ENCODE results near the gene FNBP1. TPM values are rescaled to one million over a fixed set of nuclear protein-coding genes. Genes with fewer than 3 reads are reported as not detected.

Gene FNBP1
- total RNA-seq, 4 donors from 2014 or later, result 29.7 to 62.3 (median 40.0) TPM

DNA sequence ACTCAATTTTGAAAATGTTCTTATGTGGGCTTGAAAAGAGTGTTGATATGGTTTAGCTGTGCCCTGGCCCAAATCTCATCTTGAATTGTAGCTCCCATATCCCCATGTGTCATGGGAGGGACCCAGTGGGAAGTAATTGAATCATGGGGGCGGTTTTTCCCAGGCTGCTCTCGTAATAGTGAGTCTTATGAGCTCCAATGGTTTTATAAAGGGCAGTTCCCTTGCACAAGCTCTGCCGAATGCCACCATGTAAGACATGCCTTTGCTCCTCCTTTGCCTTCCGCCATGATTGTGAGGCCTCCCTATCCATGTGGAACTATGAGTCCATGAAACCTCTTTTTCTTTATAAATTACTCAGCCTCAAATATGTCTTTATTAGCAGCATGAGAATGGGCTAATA lies 136.7 kb downstream of the FNBP1 start:
- 95 to 96% methylated on average over 4 of the region's 4 CpGs for WGBS, 2 donors
- TF ChIP-seq, protein P1, sequence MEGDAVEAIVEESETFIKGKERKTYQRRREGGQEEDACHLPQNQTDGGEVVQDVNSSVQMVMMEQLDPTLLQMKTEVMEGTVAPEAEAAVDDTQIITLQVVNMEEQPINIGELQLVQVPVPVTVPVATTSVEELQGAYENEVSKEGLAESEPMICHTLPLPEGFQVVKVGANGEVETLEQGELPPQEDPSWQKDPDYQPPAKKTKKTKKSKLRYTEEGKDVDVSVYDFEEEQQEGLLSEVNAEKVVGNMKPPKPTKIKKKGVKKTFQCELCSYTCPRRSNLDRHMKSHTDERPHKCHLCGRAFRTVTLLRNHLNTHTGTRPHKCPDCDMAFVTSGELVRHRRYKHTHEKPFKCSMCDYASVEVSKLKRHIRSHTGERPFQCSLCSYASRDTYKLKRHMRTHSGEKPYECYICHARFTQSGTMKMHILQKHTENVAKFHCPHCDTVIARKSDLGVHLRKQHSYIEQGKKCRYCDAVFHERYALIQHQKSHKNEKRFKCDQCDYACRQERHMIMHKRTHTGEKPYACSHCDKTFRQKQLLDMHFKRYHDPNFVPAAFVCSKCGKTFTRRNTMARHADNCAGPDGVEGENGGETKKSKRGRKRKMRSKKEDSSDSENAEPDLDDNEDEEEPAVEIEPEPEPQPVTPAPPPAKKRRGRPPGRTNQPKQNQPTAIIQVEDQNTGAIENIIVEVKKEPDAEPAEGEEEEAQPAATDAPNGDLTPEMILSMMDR (IDR thresholded peaks at IDR 0.05), result no peak
- TF ChIP-seq POLR2A (IDR thresholded peaks at IDR 0.05), result no peak
- intact Hi-C loops (cut with DNase I; ENCODE audit: low total_unique reads), result no loop called here
- H3K4me3 ChIP-seq (ENCODE audit: low read depth, poor library complexity, severe bottlenecking), result no peak overlapping the region
- DNase-seq (ENCODE audit: low spot score in 2 of 2), result no peak

- intact Hi-C loops (cut with DNase I; ENCODE audit: low total_unique reads), result no loop called here
- no peak overlapping the region for H3K4me3 ChIP-seq (ENCODE audit: low read depth, poor library complexity, severe bottlenecking)
- no peak for DNase-seq (ENCODE audit: low spot score in 2 of 2)
- TF ChIP-seq POLR2A (IDR thresholded peaks at IDR 0.05), result no peak
- 98 to 99% methylated on average over 4 of the region's 4 CpGs for WGBS, 2 donors
These were observed 138.3 kb downstream of the FNBP1 start for GRCh38 chr9:129904734-129905133.

DNA sequence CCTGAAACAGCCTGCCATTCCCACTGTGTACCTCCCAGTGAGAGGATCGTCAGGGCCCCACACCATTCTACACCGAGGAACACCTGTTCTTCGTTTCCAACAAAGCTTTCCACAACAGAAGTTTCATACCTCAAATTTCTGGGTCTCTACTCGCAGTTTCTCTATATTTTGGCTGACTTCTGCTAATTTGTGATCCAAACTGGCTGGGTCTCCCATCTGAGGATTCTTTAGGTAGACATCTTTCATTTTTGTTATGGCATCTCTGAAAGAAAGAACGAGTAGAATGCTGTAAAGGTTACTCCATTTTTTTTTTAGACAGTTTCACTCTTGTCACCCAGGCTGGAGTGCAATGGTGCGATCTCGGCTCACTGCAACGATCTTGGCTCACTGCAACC lies 140.3 kb downstream of the FNBP1 start:
- DNase-seq (ENCODE audit: low spot score in 2 of 2), result no peak
- intact Hi-C loops (cut with DNase I; ENCODE audit: low total_unique reads), result no loop called here
- no peak for TF ChIP-seq POLR2A (IDR thresholded peaks at IDR 0.05)
- TF ChIP-seq, protein P1 (IDR thresholded peaks at IDR 0.05), result no peak
- 91% methylated on average over 8 of the region's 8 CpGs for WGBS, 2 donors
- no peak overlapping the region for H3K4me3 ChIP-seq (ENCODE audit: low read depth, poor library complexity, severe bottlenecking)

DNA sequence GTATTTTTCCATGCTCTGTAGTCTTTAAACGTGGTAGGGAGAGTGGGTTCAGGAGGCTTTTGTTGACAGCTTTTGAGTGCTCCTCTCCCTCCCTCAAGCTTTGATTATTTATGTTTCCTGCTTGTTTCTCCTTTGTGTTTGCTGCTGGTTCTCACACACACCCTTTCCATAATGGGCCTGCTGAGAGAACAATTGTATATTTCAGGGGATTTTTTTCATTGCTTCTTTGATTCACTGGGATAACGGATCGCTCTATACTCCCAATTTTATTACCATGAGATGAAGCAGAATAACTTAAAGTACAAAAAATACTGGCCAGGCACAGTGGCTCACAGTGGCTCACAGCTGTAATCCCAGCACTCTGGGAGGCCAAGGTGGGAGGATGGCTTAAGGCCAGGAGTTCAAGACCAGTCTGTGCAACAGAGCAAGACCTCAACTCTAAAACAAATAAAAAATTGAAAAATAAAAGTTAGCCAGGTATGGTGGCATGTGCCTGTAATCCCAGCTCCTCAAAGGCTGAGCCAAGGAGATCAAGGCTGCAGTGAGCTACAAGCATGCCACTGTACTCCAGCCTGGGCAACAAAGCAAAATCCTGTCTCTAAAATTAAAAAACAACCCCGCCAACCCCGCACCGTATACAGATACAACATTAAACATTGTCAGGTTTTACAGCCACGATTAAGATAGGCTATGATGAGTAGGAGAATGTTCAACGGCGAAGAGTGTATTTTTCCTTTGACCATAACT lies 140.8 kb downstream of the FNBP1 start:
- no peak overlapping the region for H3K4me3 ChIP-seq (ENCODE audit: low read depth, poor library complexity, severe bottlenecking)
- intact Hi-C loops (cut with DNase I; ENCODE audit: low total_unique reads), result no loop called here
- DNase-seq (ENCODE audit: low spot score in 2 of 2), result no peak
- TF ChIP-seq POLR2A (IDR thresholded peaks at IDR 0.05), result no peak
- TF ChIP-seq, protein P1 (IDR thresholded peaks at IDR 0.05), result no peak
- 86 to 89% methylated on average over 9 of the region's 9 CpGs for WGBS, 2 donors

- 92 to 93% methylated on average over 18 to 20 of the region's 20 CpGs for WGBS, 2 donors
- TF ChIP-seq, protein P1 (IDR thresholded peaks at IDR 0.05), result no peak
- no peak for TF ChIP-seq POLR2A (IDR thresholded peaks at IDR 0.05)
- no peak overlapping the region for H3K4me3 ChIP-seq (ENCODE audit: low read depth, poor library complexity, severe bottlenecking)
- intact Hi-C loops (cut with DNase I; ENCODE audit: low total_unique reads), result no loop called here
- no peak for DNase-seq (ENCODE audit: low spot score in 2 of 2)
These were observed 142.5 kb downstream of the FNBP1 start for GRCh38 chr9:129900263-129901027.

GRCh38 chr9:129899620-129900019 lies 143.4 kb downstream of the FNBP1 start:
- TF ChIP-seq, protein P1 (IDR thresholded peaks at IDR 0.05), result no peak
- no peak for TF ChIP-seq POLR2A (IDR thresholded peaks at IDR 0.05)
- intact Hi-C loops (cut with DNase I; ENCODE audit: low total_unique reads), result no loop called here
- no peak overlapping the region for H3K4me3 ChIP-seq (ENCODE audit: low read depth, poor library complexity, severe bottlenecking)
- no peak for DNase-seq (ENCODE audit: low spot score in 2 of 2)
- WGBS, 2 donors, result 83 to 87% methylated on average over 2 of the region's 2 CpGs

Data from lower leg skin (tissue), 4 donors.